ENCODE measurements around the gene SRGAP1. TPM values are rescaled to one million over a fixed set of nuclear protein-coding genes. Genes with fewer than 3 reads are reported as not detected.

The SRGAP1 gene
- total RNA-seq, 1 experiment from 2014 or later: 3.3 TPM

- DNase-seq (ENCODE audit: low spot score): peak; percentile 32
These were observed 61.0 kb downstream of the SRGAP1 start for GRCh38 chr12:63905544-63905943.

- DNase-seq (ENCODE audit: low spot score): no peak
These were observed 62.4 kb downstream of the SRGAP1 start for GRCh38 chr12:63906876-63907275.

GRCh38 chr12:63907561-63907960, 63.1 kb downstream of the SRGAP1 start:
- no peak for DNase-seq (ENCODE audit: low spot score)

- DNase-seq (ENCODE audit: low spot score): no peak
These were observed 65.2 kb downstream of the SRGAP1 start for GRCh38 chr12:63909746-63910145.

GRCh38 chr12:63911341-63911740, 66.8 kb downstream of the SRGAP1 start:
- DNase-seq (ENCODE audit: low spot score): no peak

GRCh38 chr12:63912651-63913050, 68.2 kb downstream of the SRGAP1 start:
- DNase-seq (ENCODE audit: low spot score): no peak

GRCh38 chr12:63913929-63914328, 69.4 kb downstream of the SRGAP1 start:
- DNase-seq (ENCODE audit: low spot score): no peak

- peak; percentile 43 for DNase-seq (ENCODE audit: low spot score)
These were observed 70.8 kb downstream of the SRGAP1 start for GRCh38 chr12:63915105-63915800.

GRCh38 chr12:63916561-63917476, 72.3 kb downstream of the SRGAP1 start:
- DNase-seq (ENCODE audit: low spot score): peak; percentile 35

- DNase-seq (ENCODE audit: low spot score): no peak
These were observed 73.0 kb downstream of the SRGAP1 start for GRCh38 chr12:63917477-63917862.

GRCh38 chr12:63917864-63918799, 73.6 kb downstream of the SRGAP1 start:
- DNase-seq (ENCODE audit: low spot score): peak; percentile 93

GRCh38 chr12:63918800-63919300, 74.3 kb downstream of the SRGAP1 start:
- peak; percentile 69 for DNase-seq (ENCODE audit: low spot score)

- no peak for DNase-seq (ENCODE audit: low spot score)
These were observed 75.3 kb downstream of the SRGAP1 start for GRCh38 chr12:63919756-63920155.

GRCh38 chr12:63921157-63921556, 76.7 kb downstream of the SRGAP1 start:
- DNase-seq (ENCODE audit: low spot score): no peak

GRCh38 chr12:63922474-63922873, 78.0 kb downstream of the SRGAP1 start:
- no peak for DNase-seq (ENCODE audit: low spot score)

- no peak for DNase-seq (ENCODE audit: low spot score)
These were observed 80.3 kb downstream of the SRGAP1 start for GRCh38 chr12:63924781-63925180.

- DNase-seq (ENCODE audit: low spot score): no peak
These were observed 83.0 kb downstream of the SRGAP1 start for GRCh38 chr12:63927511-63927910.

- DNase-seq (ENCODE audit: low spot score): no peak
These were observed 83.8 kb downstream of the SRGAP1 start for GRCh38 chr12:63928305-63928704.

- no peak for DNase-seq (ENCODE audit: low spot score)
These were observed 84.9 kb downstream of the SRGAP1 start for GRCh38 chr12:63929426-63929825.

GRCh38 chr12:63930971-63931370, 86.5 kb downstream of the SRGAP1 start:
- DNase-seq (ENCODE audit: low spot score): no peak

- no peak for DNase-seq (ENCODE audit: low spot score)
These were observed 87.2 kb downstream of the SRGAP1 start for GRCh38 chr12:63931703-63932102.

GRCh38 chr12:63934936-63935335, 90.4 kb downstream of the SRGAP1 start:
- no peak for DNase-seq (ENCODE audit: low spot score)
